Measurements from ENCODE around the gene TMEM53.

The TMEM53 gene

DNA sequence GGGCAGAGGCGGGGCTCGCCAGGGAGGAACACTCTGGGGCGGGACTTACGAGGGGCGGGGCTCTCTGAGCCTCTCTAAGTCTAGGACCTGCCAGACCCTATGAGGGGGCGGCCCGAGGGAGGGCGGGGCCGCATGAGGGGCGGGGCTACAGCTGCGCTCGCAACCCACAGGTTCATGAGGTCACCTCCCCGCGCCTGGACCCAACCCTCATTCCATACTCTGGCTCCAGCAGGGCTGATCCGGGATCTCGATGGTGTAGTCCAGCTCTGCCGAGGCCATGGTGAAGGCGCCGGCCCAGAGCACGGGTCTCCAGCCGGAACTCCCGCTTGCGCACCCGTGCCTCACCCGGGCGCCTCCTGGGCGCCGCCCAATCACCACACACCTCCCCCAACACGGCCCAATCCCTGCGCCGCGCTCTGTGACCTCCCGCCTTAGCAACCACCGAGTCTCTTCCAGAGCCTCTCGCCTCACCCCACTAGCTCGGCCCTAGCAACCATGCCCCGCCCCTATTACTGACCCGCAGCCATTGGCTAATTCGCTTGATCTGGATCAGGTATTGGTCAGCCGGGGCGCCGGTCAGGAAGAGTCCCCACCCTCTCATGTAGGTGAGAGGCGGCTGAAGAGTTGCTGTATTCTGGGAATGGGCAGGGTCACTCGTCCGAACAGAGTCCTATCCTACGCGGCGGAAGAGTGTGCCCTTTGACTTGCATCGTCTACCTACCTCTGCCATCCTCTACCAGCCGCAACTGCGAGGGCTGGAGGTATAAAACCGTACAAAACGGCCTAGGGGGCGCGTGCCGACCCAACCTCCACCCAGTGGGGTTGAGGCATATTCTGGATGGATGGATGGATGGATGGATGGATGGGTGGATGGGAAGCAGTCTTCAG is at the start of gene TMEM53, which contains the start of gene ARMH1:
TMEM53 (minus strand) TSS at position 369 of the 888 bp plus-strand sequence; CDS start at position 279, 90 bp downstream.
ARMH1 (plus strand) TSS at position 602 of the 888 bp plus-strand sequence. CDS start 14,984 bp downstream, outside the sequence.
- peaks cover 0 to 4% of the 10 kb centered on the region in 2 donors for H3K36me3 Mint-ChIP-seq
- no peaks in the 10 kb centered on the region for H3K27me3 Mint-ChIP-seq
- H3K27ac Mint-ChIP-seq: peak within 1 kb of the TSS; percentile 94
- H3K4me1 Mint-ChIP-seq: peaks cover 23 to 35% of the 10 kb centered on the region in 2 donors
- DNase-seq (peak; percentile 98), ATAC-seq (replicated peaks) (peak; percentile 91 to 93)
- H3K9me3 Mint-ChIP-seq: no peaks in the 10 kb centered on the region
- H3K4me3 Mint-ChIP-seq: peak within 1 kb of the TSS; percentile 89 to 90

DNA sequence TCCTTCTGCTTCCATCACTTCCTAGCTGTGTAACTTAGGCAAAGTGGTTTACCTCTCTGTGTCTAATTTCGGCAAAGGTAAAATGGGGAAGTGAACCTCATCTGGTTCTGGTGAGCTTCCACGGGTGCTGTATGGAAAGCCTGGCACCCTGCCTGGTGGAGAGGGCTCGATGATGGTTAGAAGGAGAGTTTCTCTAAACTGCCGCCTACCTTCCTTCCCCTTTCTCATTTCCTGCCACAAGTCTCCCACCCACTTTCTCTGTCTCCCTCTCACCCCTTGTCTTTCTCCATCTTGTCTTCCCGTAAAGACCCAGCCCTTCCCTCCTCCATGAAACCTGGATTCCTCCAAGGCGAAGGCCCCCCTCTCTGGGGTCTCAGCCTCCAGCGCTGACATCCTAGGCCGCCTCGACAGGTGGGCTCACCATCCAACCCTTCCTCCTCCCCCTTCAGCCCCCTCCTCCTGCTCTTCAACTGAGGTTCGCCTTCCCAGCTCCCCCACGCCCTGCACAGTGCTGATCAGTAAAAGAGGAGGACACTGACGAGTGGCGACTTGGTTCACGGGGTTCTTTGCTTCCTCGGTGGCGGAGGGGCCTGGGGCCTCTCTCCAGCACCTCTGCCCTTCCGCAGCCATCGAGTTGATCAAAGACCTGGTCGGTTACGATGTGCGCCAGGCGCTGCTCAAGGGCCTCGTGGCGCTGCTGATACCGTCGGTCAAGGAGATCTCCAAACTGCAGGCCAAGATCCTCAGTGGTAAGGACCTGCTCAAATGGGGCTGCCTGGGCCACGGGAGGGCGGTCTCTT is 49.4 kb upstream of the TMEM53 start:
- DNase-seq (peak; percentile 76), ATAC-seq (replicated peaks) (peak; percentile 38 to 47)
- Mint-ChIP-seq H3K9me3 (peaks cover 0 to 2% of the 10 kb centered on the region in 2 donors), H3K36me3 (peaks cover 2 to 10% of the 10 kb centered on the region in 2 donors), H3K27me3 (no peaks in the 10 kb centered on the region), H3K27ac (peak overlapping the region; percentile 98), H3K4me3 (peak overlapping the region; percentile 69 to 81), H3K4me1 (peaks cover 43 to 75% of the 10 kb centered on the region in 2 donors)

DNA sequence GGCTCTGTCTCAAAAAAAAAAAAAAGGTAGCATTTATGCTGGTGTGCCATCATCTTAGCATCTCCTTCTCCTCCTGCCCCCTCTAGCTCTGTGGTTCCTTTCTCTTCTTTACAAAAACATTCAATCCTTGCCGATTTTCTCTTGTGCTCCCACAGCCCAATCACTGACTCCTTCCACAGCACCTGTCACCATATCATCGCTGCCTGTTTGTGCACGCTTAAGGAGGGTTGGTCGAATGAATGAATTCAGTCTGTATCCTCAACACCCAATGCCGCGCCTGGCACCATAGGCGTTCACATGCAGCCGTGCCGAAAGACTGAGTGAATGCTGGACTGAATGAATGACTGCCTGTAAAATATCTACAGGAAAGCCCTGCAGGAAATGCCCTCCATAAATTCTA is 48.8 kb upstream of the TMEM53 start:
- Mint-ChIP-seq H3K27ac (peak overlapping the region; percentile 98), H3K36me3 (peaks cover 2 to 10% of the 10 kb centered on the region in 2 donors), H3K9me3 (peaks cover 0 to 2% of the 10 kb centered on the region in 2 donors), H3K27me3 (no peaks in the 10 kb centered on the region), H3K4me3 (peak overlapping the region; percentile 69 to 81), H3K4me1 (peaks cover 42 to 74% of the 10 kb centered on the region in 2 donors)
- ATAC-seq (replicated peaks) (no peak), DNase-seq (no peak)

GRCh38 chr1:44721485-44722361 is 47.4 kb upstream of the TMEM53 start:
- ATAC-seq (replicated peaks) (peak; percentile 81 to 85), DNase-seq (peak; percentile 92)

DNA sequence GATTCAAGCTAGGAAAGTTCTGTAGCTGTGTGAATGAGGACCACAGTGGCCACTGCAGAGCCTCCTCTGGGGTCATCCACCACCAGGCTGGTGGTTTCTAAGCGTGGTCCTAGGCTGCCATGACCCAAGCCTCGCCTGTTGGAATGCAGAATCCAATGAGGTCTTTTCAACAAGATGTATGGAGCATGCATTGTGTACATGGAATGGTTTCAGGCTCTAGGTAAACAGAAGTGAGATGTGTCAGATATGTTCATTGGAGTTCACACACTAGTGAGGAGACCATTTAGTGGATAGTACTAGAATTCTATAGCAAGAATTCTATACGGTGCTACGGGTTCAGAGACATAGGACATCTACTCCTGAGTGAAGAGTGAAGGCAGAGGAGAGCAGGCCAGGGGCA is 46.0 kb upstream of the TMEM53 start:
- H3K4me1 Mint-ChIP-seq: peaks cover 47 to 82% of the 10 kb centered on the region in 2 donors
- peak overlapping the region; percentile 93 for H3K27ac Mint-ChIP-seq
- H3K9me3 Mint-ChIP-seq: peaks cover 0 to 2% of the 10 kb centered on the region in 2 donors
- DNase-seq: no peak
- peak overlapping the region in 1 of 2 donors; percentile 37 for H3K4me3 Mint-ChIP-seq
- peaks cover 2 to 6% of the 10 kb centered on the region in 2 donors for H3K36me3 Mint-ChIP-seq
- no peaks in the 10 kb centered on the region for H3K27me3 Mint-ChIP-seq
- ATAC-seq (replicated peaks): no peak

More at GRCh38 chr1:44721485-44722361, 47.4 kb upstream of the TMEM53 start:
- H3K4me3 Mint-ChIP-seq: peak overlapping the region; percentile 55 to 58
- no peaks in the 10 kb centered on the region for H3K27me3 Mint-ChIP-seq
- peaks cover 43 to 74% of the 10 kb centered on the region in 2 donors for H3K4me1 Mint-ChIP-seq
- H3K36me3 Mint-ChIP-seq: peaks cover 2 to 8% of the 10 kb centered on the region in 2 donors
- H3K9me3 Mint-ChIP-seq: peaks cover 0 to 2% of the 10 kb centered on the region in 2 donors
- peak overlapping the region; percentile 93 for H3K27ac Mint-ChIP-seq

- Mint-ChIP-seq H3K4me1 (peaks cover 46 to 82% of the 10 kb centered on the region in 2 donors), H3K36me3 (no peaks in the 10 kb centered on the region), H3K4me3 (no peak overlapping the region), H3K27me3 (no peaks in the 10 kb centered on the region), H3K27ac (no peak overlapping the region), H3K9me3 (no peaks in the 10 kb centered on the region)
- ATAC-seq (replicated peaks): no peak
- DNase-seq: no peak
Observed at GRCh38 chr1:44719318-44719717, 45.0 kb upstream of the TMEM53 start.

DNA sequence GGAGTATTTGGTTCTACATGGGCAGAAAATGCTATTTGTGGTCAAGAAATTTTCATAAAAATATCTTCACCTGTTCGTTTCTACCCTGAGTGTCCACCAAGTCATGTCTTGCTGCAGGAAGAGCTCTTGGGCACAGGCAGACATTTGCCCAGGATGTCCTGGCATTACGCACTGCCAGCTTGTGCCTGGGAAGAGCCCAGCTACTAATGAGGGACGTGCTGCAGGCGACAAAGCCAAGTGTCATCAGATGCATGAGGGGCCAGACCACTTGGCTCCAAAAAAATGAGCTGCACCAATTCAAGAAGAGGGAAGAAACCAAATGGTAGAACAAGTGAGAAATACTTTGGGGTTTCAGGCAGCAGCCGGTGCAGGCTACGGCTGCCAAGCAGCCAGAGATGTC is 43.8 kb upstream of the TMEM53 start:
- ATAC-seq (replicated peaks) (no peak), DNase-seq (no peak)
- Mint-ChIP-seq H3K4me3 (no peak overlapping the region), H3K27ac (no peak overlapping the region), H3K27me3 (no peaks in the 10 kb centered on the region), H3K4me1 (peaks cover 44 to 84% of the 10 kb centered on the region in 2 donors), H3K36me3 (no peaks in the 10 kb centered on the region), H3K9me3 (no peaks in the 10 kb centered on the region)

DNA sequence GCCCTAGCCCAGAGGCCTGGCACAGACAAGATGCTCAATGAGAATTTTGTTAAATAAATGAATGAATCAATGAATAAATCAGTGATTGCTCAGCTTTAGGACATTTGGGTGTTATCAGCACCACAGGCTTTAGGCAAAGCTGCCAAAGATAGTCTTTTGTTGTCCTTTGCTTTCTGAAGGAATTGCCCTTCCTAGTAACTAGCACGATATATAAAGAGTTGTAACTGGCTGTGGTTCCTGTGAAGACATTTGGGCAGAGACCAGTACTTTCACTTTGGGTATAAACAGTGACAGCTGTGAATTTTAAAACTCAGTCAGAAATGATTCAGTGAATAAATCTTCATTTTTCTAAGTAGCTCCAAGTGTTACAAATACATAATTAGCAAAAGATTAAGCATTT is 43.4 kb upstream of the TMEM53 start:
- no peaks in the 10 kb centered on the region for H3K9me3 Mint-ChIP-seq
- H3K27me3 Mint-ChIP-seq: no peaks in the 10 kb centered on the region
- H3K4me1 Mint-ChIP-seq: peaks cover 43 to 85% of the 10 kb centered on the region in 2 donors
- H3K27ac Mint-ChIP-seq: no peak overlapping the region
- ATAC-seq (replicated peaks) (no peak), DNase-seq (no peak)
- H3K36me3 Mint-ChIP-seq: no peaks in the 10 kb centered on the region
- no peak overlapping the region for H3K4me3 Mint-ChIP-seq

DNA sequence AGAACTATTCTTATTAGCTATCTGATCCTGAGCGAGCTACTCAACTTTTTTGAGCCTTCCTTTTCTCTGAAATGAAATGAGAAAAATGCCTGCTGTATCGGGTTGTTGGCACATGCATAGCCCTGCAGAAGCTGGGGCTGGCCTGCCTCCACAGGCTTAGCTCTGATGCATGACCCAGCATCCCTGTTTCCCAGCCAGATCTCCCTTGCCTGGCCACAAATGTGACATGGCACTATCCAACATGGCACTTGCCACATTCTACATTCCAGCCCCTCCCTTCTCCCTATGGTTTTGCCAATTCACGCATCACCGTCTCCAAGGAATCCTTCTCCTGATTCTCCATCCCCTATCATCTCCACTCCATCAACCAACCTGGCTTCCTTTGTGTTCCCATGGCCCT is 42.9 kb upstream of the TMEM53 start:
- DNase-seq (no peak), ATAC-seq (replicated peaks) (no peak)
- Mint-ChIP-seq H3K4me1 (peaks cover 43 to 82% of the 10 kb centered on the region in 2 donors), H3K27ac (no peak overlapping the region), H3K4me3 (no peak overlapping the region), H3K36me3 (no peaks in the 10 kb centered on the region), H3K27me3 (no peaks in the 10 kb centered on the region), H3K9me3 (no peaks in the 10 kb centered on the region)

GRCh38 chr1:44714944-44715571 is 40.8 kb upstream of the TMEM53 start:
- DNase-seq (peak; percentile 62), ATAC-seq (replicated peaks) (peak; percentile 65 to 72)
- Mint-ChIP-seq H3K27ac (no peak overlapping the region), H3K27me3 (no peaks in the 10 kb centered on the region), H3K4me3 (peak overlapping the region in 1 of 2 donors; percentile 39), H3K36me3 (no peaks in the 10 kb centered on the region), H3K4me1 (peaks cover 33 to 72% of the 10 kb centered on the region in 2 donors), H3K9me3 (no peaks in the 10 kb centered on the region)

- peak; percentile 49 to 50 for ATAC-seq (replicated peaks)
- Mint-ChIP-seq H3K9me3 (no peaks in the 10 kb centered on the region), H3K27me3 (no peaks in the 10 kb centered on the region), H3K4me3 (peak overlapping the region in 1 of 2 donors; percentile 39), H3K4me1 (peaks cover 33 to 67% of the 10 kb centered on the region in 2 donors), H3K27ac (no peak overlapping the region), H3K36me3 (no peaks in the 10 kb centered on the region)
- no peak for DNase-seq
Observed at GRCh38 chr1:44714532-44714931, 40.3 kb upstream of the TMEM53 start.

GRCh38 chr1:44713321-44713781 is 39.1 kb upstream of the TMEM53 start:
- peaks cover 37 to 64% of the 10 kb centered on the region in 2 donors for H3K4me1 Mint-ChIP-seq
- H3K27ac Mint-ChIP-seq: peak overlapping the region; percentile 56
- no peaks in the 10 kb centered on the region for H3K9me3 Mint-ChIP-seq
- DNase-seq (no peak), ATAC-seq (replicated peaks) (peak; percentile 72 to 78)
- H3K27me3 Mint-ChIP-seq: no peaks in the 10 kb centered on the region
- H3K36me3 Mint-ChIP-seq: no peaks in the 10 kb centered on the region
- peak overlapping the region; percentile 37 to 39 for H3K4me3 Mint-ChIP-seq
